Stimulated activated CD4-positive, alpha-beta T cell treated with anti-CD3 and anti-CD28 coated beads, TNF-alpha, amount 100 ng/mL, for 24 hours (primary cell): ENCODE results near the gene TFAP2D.

ENCODE experiments used
- DNase-seq, 3 experiments: peaks; one replicate each; pipeline ENCODE4 v3.0.0-alpha.2; 2020; ENCODE audit warnings: low read depth in 3 of 3

Gene TFAP2D

GRCh38 chr6:50720623-50721022 is 7.3 kb downstream of the TFAP2D start:
- DNase-seq, result no peak

DNA sequence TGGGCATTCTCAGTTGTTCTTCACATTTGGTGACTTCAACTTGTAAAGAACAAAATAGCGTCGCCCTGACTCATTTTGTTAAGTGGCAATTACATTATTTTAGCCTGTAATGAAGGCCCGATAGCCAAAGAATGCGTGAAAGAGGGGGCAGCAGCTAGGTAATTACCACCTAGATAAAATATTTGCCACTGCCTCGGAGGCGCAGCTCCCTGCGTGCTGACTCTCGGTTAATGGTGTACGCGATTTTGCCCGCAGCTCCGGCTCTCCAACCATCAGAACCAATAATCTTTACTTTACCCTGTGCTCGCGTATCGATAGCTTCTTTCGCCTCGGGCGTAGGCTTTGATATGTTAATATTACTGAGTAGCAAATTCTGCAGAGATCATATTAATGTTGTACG is 8.7 kb downstream of the TFAP2D start:
- DNase-seq, result no peak

GRCh38 chr6:50722829-50723554 is 9.7 kb downstream of the TFAP2D start:
- no peak for DNase-seq

- no peak for DNase-seq
Observed at GRCh38 chr6:50724381-50725124, 11.2 kb downstream of the TFAP2D start.

GRCh38 chr6:50734488-50734887 is 21.2 kb downstream of the TFAP2D start:
- DNase-seq, result no peak

DNA sequence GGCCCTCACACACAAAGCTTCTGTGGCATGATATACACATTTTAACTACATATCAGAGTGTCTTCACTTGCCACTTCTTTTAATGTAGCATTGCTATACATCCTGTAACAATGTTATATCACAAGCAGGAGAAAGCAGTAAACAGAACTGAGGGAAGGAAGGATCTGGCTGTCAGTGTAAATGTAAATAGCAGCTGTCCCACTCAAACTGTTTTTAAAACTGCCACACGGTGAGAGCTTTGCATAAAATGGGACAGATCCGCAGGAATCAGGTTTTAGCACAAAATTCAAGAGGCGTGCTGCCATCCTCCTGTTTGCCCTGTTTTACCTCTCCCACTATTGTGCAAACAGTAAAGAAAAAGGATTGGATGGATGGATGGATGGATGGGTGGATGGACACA is 28.8 kb downstream of the TFAP2D start:
- no peak for DNase-seq

DNA sequence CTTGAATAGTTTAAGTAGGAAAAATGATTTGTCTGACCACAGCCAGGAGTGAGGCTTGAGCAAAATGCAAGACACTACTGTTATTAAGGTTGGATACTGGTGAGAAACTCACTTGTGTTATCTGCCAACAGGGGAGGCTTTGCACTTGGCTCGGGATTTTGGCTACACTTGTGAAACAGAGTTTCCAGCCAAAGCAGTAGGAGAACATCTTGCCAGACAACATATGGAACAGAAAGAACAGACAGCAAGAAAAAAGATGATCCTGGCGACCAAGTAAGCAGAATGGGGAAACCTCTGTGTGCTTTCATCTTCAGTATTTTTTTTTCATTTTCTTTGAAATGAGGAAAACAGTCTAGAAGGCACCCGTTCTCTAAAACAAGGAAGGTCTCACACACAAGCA is 31.6 kb downstream of the TFAP2D start:
- DNase-seq, result no peak

DNA sequence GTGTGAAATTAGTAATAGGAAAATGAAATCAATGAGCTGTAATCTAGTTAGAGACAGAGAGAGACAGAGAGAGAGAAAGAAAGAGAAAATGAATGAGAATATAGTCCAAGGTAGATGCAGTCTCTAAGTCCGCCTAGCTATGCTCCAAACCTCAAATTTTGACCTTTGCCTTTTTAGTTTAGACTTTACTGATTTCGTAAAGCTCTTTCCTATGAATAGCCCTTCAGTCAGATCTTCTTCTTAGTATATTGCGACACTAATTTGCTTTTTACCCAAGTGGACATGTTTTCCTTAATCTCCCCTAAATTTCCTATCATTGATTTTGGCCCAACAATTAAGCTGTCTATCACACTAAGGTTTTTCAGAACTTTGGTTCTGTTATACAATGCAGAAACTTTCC is 49.5 kb downstream of the TFAP2D start:
- no peak for DNase-seq

GRCh38 chr6:50778696-50779095 is 65.4 kb downstream of the TFAP2D start:
- DNase-seq, result no peak

DNA sequence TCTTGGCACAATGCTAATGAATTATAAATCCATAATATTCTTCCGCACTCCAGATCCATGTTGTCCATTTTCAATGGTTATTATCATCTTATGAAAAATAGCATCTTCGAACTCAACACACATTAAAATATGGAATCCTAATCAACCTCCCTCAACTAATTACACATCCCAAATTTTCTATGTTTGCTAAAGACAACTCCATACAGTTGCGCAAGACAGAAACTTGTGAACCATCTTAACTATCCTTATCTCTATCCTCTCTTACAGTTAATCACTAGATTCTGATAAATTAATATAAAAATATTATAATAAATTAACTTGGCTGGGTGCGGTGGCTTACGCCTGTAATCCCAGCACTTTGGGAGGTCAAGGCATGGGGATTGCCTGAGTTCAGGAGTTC is 67.1 kb downstream of the TFAP2D start:
- no peak for DNase-seq

- DNase-seq, result no peak
Observed at GRCh38 chr6:50785921-50786320, 72.6 kb downstream of the TFAP2D start.

- no peak for DNase-seq
Observed at GRCh38 chr6:50791900-50792508, 78.7 kb downstream of the TFAP2D start.

GRCh38 chr6:50792771-50793170 is 79.4 kb downstream of the TFAP2D start:
- DNase-seq, result no peak

GRCh38 chr6:50795574-50795973 is 82.2 kb downstream of the TFAP2D start:
- DNase-seq, result no peak

GRCh38 chr6:50804283-50804682 is 91.0 kb downstream of the TFAP2D start:
- no peak for DNase-seq

DNA sequence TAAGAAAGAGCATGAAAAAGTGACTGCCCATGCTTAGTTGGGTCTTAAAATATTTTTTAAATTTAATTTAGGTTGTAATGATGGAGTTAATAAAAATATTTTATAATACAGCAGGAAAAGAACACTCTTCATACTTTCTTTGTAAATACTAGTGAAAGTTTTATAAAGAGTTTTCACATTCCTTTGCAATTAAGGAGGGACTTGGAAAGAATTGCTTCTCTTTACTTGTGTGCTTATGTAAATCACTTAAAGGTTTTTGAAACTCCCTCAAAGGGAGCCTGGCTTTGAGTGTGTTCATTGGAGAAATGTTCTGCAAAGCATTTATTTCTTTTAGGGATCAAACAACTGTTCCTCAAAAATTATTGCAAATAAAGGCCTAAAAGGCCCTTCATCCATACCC is 93.7 kb downstream of the TFAP2D start:
- DNase-seq, result no peak

- DNase-seq, result no peak
Observed at GRCh38 chr6:50815436-50816114, 102.2 kb downstream of the TFAP2D start.

- peak; percentile 30 to 61 (median 36) for DNase-seq
Observed at GRCh38 chr6:50816115-50816675, 102.9 kb downstream of the TFAP2D start.

DNA sequence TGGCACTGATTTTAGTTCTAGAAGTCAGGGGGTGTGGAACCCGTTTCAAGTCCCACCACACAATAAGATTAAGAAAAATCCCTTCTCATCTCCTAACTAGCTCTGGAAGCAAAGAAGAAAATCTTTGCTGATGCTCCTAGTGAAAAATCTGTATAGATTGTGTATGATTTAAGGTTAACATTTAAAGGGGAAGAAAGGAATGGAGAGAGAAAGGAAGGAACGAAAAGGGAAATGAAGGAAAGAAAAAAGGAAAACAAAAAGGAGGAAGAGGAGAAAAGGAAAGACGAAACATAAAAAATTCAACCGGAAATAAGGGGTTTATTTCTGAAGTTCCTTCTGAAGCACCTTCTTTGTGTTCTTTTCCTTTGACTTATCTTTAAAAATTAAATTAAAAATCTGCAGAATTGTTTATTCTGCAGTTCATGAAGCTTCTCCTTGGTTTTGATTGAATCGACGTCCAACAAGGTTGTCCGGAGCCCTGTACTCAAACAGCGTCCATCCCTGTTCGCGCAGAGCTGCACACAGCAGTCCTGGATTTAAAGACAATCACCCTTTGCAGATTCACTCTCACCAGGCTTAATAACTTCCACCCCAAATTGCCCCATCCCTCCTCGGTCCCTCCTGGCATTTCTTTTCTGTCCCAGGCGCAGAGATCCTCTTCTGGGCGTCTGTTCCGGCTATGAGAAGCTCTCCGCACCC is 103.8 kb downstream of the TFAP2D start:
- no peak for DNase-seq

- DNase-seq, result no peak
Observed at GRCh38 chr6:50817646-50817950, 104.3 kb downstream of the TFAP2D start.

DNA sequence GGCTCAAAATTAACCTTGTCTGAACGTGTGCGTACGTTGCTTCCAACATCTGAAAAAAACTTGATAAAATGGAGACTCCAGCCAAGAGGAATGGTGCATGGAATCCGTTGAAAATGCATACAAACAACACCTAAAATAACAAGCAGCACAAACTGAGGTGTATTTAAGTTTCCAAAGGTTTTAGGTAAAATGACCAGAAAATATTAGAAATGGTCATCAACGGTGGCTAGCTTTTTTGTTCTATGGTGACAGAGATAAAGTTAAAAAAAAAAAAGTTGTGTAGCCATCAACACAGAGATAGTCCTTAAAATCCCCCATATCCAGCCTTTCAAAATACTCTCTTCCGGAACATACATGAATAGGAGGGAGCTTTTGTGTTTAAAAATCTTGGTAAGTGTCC is 104.7 kb downstream of the TFAP2D start:
- no peak for DNase-seq

DNA sequence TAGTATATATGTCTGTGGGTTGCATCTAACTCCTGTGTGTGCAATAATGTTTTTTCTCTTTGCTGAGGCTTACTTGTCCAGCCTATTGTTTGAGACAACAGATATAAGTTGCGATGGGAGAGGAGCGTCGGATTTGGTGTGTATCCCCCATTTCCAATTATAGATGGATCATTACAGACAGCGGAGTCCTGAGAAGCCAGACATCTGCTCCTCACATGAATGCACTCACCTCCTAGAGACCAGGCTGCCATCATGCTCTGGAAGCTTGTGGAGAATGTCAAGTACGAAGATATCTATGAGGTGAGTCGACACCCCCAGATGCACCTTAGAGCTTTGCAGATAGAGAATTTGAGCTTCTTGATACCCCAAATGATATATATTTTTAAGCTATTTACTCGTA is 105.3 kb downstream of the TFAP2D start, which contains the start of gene TFAP2B:
Gene TFAP2B (plus strand): TSS at position 199 of the 400 bp plus-strand sequence. CDS start 21 bp downstream, at position 220.
- no peak for DNase-seq
